DND-41 (cell line): ENCODE results near the gene KIAA1671.

Source experiments
- EZH2 ChIP-seq: IDR thresholded peaks from 3 replicates; pipeline ENCODE4 v1.6.1; 2012; ENCODE audit warnings: borderline replicate concordance, low read depth, mild to moderate bottlenecking, moderate library complexity, low read length, inconsistent platforms; ENCODE audit not compliant: severe bottlenecking
- TF ChIP-seq, protein P1 (sequence below): IDR thresholded peaks from 2 replicates; pipeline ENCODE4 v1.5.1; 2012; ENCODE audit warnings: borderline replicate concordance, low read length, moderate library complexity, mild to moderate bottlenecking; ENCODE audit not compliant: poor library complexity, severe bottlenecking; ENCODE audit errors: extremely low read depth

DNA sequence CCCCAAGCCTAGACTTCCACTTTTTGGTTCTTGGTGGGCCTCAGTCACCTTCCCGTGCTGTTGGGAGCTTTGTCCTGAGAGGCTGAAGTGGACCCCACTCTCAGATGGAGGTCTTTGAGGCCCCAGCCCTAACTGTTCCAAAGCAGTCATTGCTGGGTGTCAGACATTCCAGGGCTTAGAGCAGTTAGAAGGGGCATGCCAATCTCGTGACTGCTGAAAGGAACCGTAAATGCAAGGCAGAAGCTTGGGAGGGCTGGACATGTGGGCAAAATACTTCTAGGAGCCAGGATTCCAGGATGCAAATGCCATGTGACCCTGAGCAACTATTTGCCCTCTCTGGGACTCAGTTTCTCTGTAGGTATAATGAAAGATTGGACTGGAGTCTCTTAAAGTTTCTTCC, 128.3 kb downstream of the KIAA1671 start:
- TF ChIP-seq, protein P1, sequence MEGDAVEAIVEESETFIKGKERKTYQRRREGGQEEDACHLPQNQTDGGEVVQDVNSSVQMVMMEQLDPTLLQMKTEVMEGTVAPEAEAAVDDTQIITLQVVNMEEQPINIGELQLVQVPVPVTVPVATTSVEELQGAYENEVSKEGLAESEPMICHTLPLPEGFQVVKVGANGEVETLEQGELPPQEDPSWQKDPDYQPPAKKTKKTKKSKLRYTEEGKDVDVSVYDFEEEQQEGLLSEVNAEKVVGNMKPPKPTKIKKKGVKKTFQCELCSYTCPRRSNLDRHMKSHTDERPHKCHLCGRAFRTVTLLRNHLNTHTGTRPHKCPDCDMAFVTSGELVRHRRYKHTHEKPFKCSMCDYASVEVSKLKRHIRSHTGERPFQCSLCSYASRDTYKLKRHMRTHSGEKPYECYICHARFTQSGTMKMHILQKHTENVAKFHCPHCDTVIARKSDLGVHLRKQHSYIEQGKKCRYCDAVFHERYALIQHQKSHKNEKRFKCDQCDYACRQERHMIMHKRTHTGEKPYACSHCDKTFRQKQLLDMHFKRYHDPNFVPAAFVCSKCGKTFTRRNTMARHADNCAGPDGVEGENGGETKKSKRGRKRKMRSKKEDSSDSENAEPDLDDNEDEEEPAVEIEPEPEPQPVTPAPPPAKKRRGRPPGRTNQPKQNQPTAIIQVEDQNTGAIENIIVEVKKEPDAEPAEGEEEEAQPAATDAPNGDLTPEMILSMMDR, result no peak
- TF ChIP-seq EZH2, result no peak
